ENCODE data around the gene SPOCK2. TPM values are rescaled to one million over a fixed set of nuclear protein-coding genes. Genes with fewer than 3 reads are reported as not detected.

Gene SPOCK2
- total and polyA plus RNA-seq, 10 of the 15 experiments (the other 5 are each of a cell fraction or from before 2014, with no cell fraction given) = 0.02 to 1.5 (median 0.58) TPM

GRCh38 chr10:72031706-72032105 is 56.6 kb downstream of the SPOCK2 start:
- RAD21 ChIA-PET (ENCODE audit: unreplicated experiment) = interaction anchor here (1.2 kb wide), 1 partner anchor 135 kb away, joined by 4 read pairs; no protein-coding TSS in a partner anchor
- WGBS (ENCODE audit: insufficient coverage, insufficient replicate concordance, low lambda C conversion rate, missing lambda C conversion rate) = 33% methylated on average over 10 of the region's 10 CpGs

GRCh38 chr10:72030762-72031543 is 57.4 kb downstream of the SPOCK2 start:
- H3K27ac ChIP-seq (ENCODE audit: control insufficient read depth, insufficient read depth) = no peak overlapping the region
- no peaks in the 10 kb centered on the region for H3K79me2 ChIP-seq (ENCODE audit: control insufficient read depth, insufficient read depth, low read length)
- DNase-seq (ENCODE audit: low read depth, low spot score) (no peak), FAIRE-seq (no peak), ATAC-seq (no peak)
- H3K9ac ChIP-seq (ENCODE audit: control insufficient read depth, insufficient read depth, low read length) = no peak overlapping the region
- intact Hi-C loops (cut with micrococcal nuclease; ENCODE audit: unreplicated experiment) (no loop called here), in situ Hi-C loops (cut with MboI) (no loop called here)
- no peak overlapping the region for H2AFZ ChIP-seq (ENCODE audit: control insufficient read depth, low read depth, low read length)
- H4K20me1 ChIP-seq (ENCODE audit: control insufficient read depth, insufficient read depth) = no peaks in the 10 kb centered on the region
- no peak overlapping the region for H3K4me3 ChIP-seq
- ChIA-PET CTCF (interaction anchor here (0.7 to 2.4 kb wide), 5 partner anchors 18 to 75 kb away, joined by 3 to 5 read pairs (median 3); no protein-coding TSS in a partner anchor), SMC1A (ENCODE audit: uncharacterized antibody, unreplicated experiment) (interaction anchor here (1.2 kb wide), 1 partner anchor 73 kb away, joined by 3 read pairs; no protein-coding TSS in a partner anchor), POLR2A (no interaction called here), RAD21 (ENCODE audit: unreplicated experiment) (interaction anchor here (1.2 kb wide), 1 partner anchor 134 kb away, joined by 4 read pairs; no protein-coding TSS in a partner anchor)
- H3K9me3 ChIP-seq (replicated peaks; ENCODE audit: control insufficient read depth, insufficient read depth, low read length) = no peaks in the 10 kb centered on the region
- BruUV-seq (replicated peaks) = no TSS peak
- H3K27me3 ChIP-seq (replicated peaks in 1 of 2; ENCODE audit: control insufficient read depth in 2 of 2, insufficient read depth in 2 of 2, low read length in 1 of 2) = peaks cover 2 to 4% of the 10 kb centered on the region in 2 experiments; a peak in 2 of 4 replicates
- no peak for TF ChIP-seq ATF2 (IDR thresholded peaks at IDR 0.05; ENCODE audit: low read length)
- no peak for TF ChIP-seq TBL1XR1 (IDR thresholded peaks at IDR 0.05; ENCODE audit: low read depth, low read length)
- TF ChIP-seq CBX5 (IDR thresholded peaks at IDR 0.05; ENCODE audit: low read depth) = no peak
- H3K4me1 ChIP-seq (ENCODE audit: control insufficient read depth, insufficient read depth, low read length) = no peaks in the 10 kb centered on the region
- no peak overlapping the region for H3K4me2 ChIP-seq (ENCODE audit: control insufficient read depth, insufficient read depth)
- WGBS (ENCODE audit: insufficient coverage, insufficient replicate concordance, low lambda C conversion rate, missing lambda C conversion rate) = 47% methylated on average over 19 of the region's 19 CpGs
- no peaks in the 10 kb centered on the region for H3K36me3 ChIP-seq (ENCODE audit: control insufficient read depth in 2 of 2, insufficient read depth in 2 of 2, low read length in 1 of 2)

More at GRCh38 chr10:72031706-72032105, 56.6 kb downstream of the SPOCK2 start:
- FAIRE-seq = no peak
- Histone ChIP-seq H3K27me3 (replicated peaks in 1 of 2; ENCODE audit: control insufficient read depth in 2 of 2, insufficient read depth in 2 of 2, low read length in 1 of 2) (peaks cover 0 to 2% of the 10 kb centered on the region in 2 experiments; a peak in 2 of 4 replicates), H3K27ac (ENCODE audit: control insufficient read depth, insufficient read depth) (no peak overlapping the region), H3K9me3 (replicated peaks; ENCODE audit: control insufficient read depth, insufficient read depth, low read length) (no peaks in the 10 kb centered on the region), H3K36me3 (ENCODE audit: control insufficient read depth in 2 of 2, insufficient read depth in 2 of 2, low read length in 1 of 2) (no peaks in the 10 kb centered on the region), H3K4me2 (ENCODE audit: control insufficient read depth, insufficient read depth) (no peak overlapping the region), H2AFZ (ENCODE audit: control insufficient read depth, low read depth, low read length) (no peak overlapping the region), H4K20me1 (ENCODE audit: control insufficient read depth, insufficient read depth) (no peaks in the 10 kb centered on the region), H3K79me2 (ENCODE audit: control insufficient read depth, insufficient read depth, low read length) (no peaks in the 10 kb centered on the region), H3K4me3 (no peak overlapping the region), H3K9ac (ENCODE audit: control insufficient read depth, insufficient read depth, low read length) (no peak overlapping the region), H3K4me1 (ENCODE audit: control insufficient read depth, insufficient read depth, low read length) (no peaks in the 10 kb centered on the region)
- CTCF ChIA-PET = interaction anchor here (0.7 to 2.4 kb wide), 4 partner anchors 17 to 76 kb away, joined by 3 to 5 read pairs (median 4); no protein-coding TSS in a partner anchor
- no peak for DNase-seq (ENCODE audit: low read depth, low spot score)
- TF ChIP-seq RAD51 (IDR thresholded peaks at IDR 0.05) (no peak), TAF1 (IDR thresholded peaks at IDR 0.05; ENCODE audit: borderline replicate concordance, low read depth, low read length) (no peak)
- intact Hi-C loops (cut with micrococcal nuclease; ENCODE audit: unreplicated experiment) = no loop called here
- no TSS peak for BruUV-seq (replicated peaks)
- POLR2A ChIA-PET = no interaction called here
- ATAC-seq = no peak
- in situ Hi-C loops (cut with MboI) = no loop called here
- SMC1A ChIA-PET (ENCODE audit: uncharacterized antibody, unreplicated experiment) = interaction anchor here (1.1 to 1.2 kb wide), 2 partner anchors 49 to 74 kb away, joined by 3 read pairs; no protein-coding TSS in a partner anchor

Measured in GM12878 (cell line).